ENCODE data around the gene EMX1.

DNA sequence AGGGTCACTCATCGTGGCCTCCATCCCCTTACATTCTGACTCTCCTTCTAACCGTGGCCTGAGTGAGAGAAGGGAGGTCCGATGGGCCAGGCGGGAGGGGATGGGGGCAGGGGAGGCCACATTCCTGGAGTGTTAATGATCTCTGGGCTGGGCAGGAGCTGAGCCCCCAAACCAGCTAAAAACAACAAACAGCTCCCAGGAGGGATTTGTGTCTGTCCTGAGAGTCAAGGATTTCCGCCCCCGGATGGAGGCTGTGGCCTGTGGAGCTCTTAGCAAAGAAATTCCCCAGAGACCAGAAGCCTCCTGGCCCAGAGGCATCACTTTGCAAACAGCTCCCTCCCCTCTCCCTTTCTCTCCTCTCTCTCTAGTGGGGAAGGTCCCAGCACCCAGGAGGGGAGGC is 23.5 kb downstream of the EMX1 start:
- TF ChIP-seq, protein P1, sequence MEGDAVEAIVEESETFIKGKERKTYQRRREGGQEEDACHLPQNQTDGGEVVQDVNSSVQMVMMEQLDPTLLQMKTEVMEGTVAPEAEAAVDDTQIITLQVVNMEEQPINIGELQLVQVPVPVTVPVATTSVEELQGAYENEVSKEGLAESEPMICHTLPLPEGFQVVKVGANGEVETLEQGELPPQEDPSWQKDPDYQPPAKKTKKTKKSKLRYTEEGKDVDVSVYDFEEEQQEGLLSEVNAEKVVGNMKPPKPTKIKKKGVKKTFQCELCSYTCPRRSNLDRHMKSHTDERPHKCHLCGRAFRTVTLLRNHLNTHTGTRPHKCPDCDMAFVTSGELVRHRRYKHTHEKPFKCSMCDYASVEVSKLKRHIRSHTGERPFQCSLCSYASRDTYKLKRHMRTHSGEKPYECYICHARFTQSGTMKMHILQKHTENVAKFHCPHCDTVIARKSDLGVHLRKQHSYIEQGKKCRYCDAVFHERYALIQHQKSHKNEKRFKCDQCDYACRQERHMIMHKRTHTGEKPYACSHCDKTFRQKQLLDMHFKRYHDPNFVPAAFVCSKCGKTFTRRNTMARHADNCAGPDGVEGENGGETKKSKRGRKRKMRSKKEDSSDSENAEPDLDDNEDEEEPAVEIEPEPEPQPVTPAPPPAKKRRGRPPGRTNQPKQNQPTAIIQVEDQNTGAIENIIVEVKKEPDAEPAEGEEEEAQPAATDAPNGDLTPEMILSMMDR (conservative IDR thresholded peaks at IDR 0.05 in 1 of 2, IDR thresholded peaks at IDR 0.05 in 1 of 2; ENCODE audit: low read depth in 1 of 2, low read length in 2 of 2): no peak
- TF ChIP-seq EZH2 (IDR thresholded peaks at IDR 0.05; ENCODE audit: low read length, missing control alignments): no peak
